Measurements from ENCODE around the gene LSM10.

LSM10 gene

DNA sequence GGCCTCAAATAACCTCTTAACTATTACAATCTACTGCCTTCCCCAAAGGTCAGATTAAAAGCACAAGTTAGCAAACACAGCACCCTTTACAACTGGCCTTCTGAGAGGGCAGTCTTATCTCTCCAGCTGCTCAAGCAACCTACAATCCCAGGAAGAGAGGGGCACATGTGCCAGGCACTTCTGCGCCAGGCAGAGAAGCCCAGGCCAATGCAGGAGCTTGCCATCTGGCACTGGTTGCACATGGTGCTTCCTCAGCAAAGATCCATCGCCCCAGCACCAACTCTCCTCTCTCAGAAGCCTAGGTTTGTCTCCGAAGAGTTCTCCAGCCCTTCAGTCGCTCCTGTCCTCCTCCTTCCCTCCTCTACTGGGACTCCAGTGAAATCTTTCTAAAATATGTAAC, 14.5 kb downstream of the LSM10 start:
- no peak for DNase-seq
- no peak for ATAC-seq

DNA sequence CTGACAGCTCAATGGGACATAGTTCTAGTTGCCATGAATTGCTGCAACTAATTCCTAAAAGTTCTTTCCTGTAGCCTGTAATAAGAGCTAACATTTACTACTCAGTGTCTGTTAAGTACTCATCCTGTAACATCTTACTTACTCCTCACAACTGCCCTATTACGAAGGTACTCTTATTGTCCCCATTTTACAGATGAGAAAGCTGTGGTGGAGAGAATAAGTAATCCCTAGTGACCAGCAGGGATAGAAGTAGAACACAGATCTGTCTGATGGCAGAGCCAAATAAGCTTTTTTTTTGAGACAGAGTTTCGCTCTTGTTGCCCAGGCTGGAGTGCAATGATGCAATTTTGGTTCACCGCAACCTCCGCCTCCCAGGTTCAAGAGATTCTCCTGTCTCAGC, 15.0 kb downstream of the LSM10 start:
- no peak for DNase-seq
- no peak for ATAC-seq

DNA sequence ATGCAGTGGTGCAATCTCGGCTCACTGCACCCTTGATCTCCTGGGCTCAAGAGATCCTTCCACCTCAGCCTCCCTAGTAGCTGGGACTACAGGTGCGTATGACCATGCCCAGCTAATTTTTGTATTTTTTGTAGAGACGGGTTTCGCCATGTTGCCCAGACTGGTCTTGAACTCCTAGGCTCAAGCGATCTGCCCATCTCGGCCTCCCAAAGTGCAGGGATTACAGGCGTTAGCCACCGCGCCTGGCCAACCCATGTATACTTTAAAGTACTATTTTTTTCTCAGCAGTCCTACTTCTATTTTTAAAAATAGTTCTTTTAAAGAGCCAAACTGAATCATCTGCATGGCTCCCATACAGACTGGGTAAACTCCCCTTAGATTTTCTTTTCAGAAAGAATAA, 15.5 kb downstream of the LSM10 start:
- ATAC-seq (no peak), DNase-seq (no peak)

DNA sequence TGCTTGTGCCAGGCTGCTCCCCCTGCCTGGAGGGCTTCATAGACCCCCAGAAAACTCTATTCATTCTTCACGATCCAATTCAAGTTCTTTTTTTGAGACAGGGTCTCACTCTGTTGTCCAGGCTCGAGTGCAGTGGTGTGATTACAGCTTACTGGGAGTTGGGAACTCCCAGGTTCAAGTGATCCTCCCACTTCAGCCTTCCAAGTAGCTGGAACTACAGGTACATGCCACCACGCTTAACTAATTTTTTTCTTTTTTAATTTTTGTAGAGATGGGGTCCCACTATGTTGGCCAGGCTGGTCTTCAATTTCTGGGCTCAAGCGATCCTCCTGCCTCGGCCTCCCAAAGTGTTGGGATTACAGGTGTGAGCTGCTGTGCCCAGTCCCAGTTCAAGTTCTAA, 16.3 kb downstream of the LSM10 start:
- no peak for DNase-seq
- ATAC-seq = no peak

DNA sequence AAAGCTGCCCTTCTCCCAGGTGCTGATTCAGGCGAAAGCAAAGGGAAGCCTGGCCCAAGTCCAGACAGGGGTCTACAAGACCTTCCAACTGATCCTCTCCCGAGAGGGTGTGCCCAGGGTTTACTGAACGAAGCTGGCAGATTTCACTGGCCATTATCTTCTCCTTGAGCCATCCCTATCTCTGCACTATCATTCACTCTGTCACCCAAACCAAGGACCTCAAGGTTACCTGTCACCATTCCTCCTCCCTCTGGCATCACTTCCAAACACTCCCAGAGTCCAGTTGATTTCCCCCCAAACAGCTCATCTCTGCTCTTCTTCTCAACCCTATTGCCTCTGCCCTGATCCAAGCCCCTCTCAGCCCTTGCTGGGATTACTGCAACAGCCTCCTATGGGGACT, 16.9 kb downstream of the LSM10 start:
- ATAC-seq (no peak), DNase-seq (no peak)

DNA sequence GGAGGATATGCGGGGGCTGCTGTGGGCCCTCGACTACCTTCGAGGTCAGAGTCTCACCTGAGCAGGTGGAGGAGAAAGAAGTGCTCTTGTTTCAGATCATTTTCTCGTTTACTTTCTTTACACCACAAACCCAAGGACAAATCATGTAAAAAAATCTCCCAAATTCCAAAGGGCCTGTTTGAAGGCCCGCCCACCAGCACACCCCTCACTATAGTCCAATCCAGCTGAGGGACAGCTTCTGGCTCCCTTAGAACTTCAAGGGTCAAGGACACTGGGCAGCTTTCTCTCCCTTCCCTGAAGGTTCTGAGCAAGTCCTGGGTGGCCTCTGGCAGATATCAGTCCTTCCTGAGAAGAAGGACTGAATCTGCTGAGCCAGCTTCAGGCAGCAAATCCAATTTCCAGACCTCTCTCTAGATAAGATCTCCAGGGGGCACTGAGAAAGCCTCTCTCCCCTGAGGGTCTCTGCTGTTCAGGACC, 17.5 kb downstream of the LSM10 start:
- no peak for ATAC-seq
- DNase-seq = no peak

DNA sequence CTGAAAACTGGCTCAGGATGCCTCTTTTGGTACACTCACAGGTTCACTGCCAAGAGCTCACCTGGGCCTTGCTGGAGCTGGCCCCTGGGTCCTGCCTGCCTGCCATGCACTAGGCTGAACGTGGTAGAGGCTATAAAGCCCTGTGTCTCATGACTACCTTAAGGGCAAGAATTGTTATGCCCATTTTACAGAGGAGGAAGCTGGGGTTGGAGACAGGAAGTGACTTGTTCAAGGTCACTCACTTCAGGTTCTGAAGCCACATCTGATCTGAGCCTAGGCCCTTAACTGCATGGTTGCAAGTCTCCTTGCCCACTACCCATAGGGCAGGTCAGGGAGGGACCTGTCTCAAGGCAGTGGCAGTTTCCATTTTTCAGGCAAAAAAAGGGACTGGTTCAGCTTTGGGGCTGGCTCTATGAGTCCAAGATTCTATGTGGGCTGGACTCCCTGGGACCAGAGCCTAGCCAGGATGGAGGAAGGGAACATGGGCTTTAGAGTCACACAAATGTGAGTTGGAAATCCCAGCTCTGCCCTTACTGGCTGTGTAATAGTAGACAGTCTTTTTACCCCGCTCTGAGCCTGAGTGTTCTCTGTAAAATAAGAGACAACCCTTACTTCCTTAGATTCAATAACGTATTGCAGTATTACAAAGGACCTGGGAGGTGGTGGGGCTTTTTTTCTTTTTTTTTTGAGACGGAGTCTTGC, 19.8 kb downstream of the LSM10 start:
- DNase-seq (no peak), ATAC-seq (no peak)

DNA sequence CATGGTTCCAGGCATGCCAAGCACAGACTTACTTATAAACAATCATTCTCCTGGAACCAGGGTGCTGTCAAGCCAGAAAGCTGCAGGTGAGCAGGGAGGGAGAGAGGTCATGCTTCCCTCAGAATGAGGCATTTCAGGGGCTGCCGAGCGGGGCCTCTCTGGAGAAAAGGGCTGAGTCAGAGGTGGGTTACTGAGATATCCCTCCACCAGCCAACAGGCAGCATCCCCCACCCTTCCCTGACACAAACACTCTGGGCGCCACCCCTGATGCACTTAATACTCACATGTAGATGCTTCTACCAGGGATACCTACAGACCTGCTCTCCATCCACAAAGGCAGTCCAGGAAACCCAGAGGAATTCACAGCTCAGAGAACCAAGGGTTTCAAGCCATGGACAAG, 25.1 kb downstream of the LSM10 start:
- no peak for ATAC-seq
- DNase-seq = no peak

DNA sequence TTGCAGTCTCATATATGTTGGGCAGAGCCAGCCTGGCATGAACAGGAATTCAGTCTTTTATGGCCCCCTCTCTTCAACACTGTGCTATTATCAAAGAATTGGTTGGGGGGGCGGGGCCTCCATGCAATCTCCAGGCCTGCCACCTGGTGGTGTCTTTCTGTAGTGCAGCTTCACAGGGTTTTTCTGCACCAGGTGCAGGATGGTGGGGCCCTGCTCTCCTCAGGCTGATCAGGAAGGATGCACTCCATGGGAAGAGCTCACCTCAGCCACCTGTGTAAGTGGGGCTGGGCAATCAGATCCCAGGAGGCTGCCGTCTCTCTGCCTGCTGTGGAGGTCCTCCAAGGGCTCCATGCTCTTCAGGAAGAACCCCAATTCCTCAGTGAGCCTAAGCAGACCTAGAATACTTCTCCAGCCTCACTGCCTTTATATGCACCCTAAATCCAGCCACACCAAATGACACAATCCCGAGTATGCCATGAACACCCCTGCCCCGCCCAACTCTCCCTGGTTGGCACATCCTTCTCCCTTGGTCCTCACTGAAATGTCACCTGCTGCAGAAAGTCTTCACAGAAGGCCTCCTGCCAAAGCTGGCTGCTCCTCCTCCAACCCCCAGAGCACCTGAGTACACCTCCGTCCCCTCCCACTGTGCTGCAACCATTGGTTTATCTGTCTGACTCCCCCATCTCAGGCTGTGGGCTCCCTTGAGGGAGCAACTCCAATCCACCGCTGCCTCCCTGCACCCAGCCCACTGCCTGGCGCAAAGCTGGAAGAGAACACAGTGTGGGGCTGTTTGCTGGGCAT, 28.4 kb downstream of the LSM10 start:
- DNase-seq = peak; percentile 91

DNA sequence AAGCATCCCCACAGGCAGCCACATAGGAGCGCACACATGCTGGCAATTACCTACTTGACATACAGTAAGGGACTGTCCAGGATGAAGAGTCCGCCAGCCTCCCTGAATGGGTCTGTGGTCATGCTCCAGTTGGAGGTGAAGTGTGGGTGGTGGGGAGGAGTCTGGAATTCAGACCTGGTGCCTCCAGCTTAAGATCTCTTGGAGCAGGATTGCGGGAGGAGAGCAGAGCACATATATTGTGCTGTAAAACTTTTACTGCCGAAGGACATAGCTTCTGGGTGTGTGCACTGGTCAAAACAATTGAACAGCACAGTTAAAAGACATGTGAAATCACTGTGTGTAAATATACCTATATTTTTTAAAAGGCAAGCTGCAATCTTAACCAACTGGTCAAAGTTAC, 29.9 kb downstream of the LSM10 start:
- ATAC-seq = no peak
- DNase-seq = no peak

More for the DNA sequence above, 28.4 kb downstream of the LSM10 start:
- peak; percentile 8 for ATAC-seq

DNA sequence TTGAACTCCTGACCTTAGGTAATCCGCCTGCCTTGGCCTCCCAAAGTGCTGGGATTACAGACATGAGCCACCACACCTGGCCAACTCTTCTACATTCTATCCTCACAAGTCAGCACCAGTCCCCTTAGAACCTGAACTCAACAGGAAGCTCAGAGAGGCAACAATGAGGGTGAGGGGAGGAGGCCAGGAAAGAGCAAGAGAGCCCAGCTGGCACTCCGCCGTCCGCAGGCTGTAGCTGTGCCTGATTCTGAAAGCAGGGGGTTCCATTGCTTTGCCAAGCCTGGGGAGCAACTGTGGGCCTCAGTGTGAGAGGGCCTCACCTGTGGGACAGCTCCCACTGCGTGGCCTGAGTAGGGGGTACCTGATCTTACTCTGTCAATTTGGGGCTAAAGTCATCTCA, 30.6 kb downstream of the LSM10 start:
- ATAC-seq (no peak), DNase-seq (no peak)

DNA sequence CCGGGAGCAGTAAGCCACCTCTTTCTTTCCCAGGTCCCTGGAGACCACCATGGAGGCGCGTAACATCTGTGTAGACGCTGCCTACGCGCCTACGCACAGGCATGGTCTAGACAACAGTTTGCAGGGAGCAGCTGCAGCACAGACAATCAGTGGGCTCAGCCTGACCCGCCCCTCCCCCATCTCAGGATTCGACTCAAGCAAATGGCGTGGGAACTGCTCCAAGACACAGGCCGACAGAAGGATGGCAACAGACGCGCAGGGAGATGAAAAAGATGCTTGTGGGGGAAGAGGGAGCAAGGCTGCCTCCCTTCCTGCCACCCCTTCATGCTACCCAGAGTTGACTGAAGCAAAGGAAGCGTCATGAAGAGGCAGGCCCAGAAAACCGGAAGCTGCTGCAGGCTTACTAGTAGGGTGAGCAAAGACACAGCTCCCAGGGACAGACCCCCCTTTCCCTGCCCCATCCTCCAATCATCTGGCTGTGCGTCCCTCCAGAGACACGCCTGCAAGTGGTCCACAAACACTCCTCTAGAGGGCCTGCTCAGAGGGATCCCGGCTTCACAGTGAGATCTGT, 31.5 kb downstream of the LSM10 start:
- peak; percentile 48 for DNase-seq
- peak; percentile 70 for ATAC-seq

DNA sequence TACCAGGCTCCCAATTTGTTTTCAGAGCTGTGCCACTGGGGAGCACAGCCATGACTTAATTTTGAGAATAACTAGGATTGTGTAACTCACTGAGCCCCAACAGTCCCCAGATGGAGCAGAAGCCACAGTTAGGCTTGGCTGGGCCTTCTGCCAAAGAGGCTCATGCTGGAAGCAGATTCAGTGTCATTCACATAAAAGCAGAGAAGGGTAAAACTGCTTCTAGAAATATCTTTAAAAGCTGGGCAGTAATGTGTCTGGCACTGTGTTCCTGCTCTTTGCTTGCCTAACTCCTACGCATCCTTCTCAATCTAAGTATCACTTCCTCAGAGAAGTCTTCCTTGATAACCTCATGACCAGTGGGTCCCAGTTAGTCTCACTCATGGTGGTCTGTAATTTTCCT, 32.3 kb downstream of the LSM10 start:
- ATAC-seq (no peak), DNase-seq (no peak)

DNA sequence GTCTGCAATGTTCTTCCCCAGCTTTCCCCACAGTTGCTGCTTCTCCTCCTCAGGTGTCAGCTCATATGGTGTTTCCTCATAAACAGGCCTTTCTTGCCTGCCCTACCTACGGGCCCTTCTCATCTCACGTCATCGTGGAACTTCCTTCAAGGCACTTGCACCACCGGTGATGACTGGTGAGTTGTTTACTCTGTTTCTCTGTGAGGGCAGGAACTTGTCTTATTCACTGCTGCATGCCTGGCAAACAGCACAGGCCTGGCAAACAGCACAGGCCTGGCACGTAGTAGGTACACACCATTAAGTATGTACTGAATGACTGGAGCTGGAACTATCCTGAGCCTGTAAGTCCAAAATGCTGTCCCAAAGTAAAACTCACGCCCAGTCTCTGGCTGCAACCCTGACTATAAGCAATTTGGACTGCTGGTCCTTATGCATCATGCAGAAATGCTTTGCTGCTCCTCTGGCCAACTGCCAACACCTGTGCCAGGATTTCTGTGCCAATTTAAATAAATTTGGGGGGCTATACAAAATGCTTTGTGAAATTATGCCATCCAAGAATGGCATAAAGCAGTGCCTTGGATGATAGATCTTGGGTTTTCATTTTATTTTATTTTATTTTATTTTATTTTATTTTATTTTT, 37.7 kb downstream of the LSM10 start:
- ATAC-seq (no peak), DNase-seq (no peak)

DNA sequence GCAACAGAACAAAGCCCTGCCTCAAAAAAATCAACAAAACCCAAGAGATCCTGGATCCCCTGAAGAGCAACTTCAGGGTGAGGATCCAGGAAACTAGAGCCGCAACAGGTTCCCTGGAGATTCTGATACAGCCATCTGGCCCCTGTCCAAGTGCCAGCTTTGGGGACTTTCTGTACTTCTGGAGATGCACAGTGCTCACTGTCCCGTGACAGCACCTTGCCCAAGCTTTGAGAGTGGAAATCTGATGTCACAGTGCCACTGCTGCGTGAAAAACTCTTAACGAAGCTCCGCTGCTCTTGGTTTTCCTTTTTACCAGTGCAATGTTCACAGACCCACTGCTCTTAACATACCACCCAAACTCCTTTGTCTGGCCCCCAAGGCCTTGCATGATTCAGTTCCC, 38.3 kb downstream of the LSM10 start:
- DNase-seq (no peak), ATAC-seq (no peak)

DNA sequence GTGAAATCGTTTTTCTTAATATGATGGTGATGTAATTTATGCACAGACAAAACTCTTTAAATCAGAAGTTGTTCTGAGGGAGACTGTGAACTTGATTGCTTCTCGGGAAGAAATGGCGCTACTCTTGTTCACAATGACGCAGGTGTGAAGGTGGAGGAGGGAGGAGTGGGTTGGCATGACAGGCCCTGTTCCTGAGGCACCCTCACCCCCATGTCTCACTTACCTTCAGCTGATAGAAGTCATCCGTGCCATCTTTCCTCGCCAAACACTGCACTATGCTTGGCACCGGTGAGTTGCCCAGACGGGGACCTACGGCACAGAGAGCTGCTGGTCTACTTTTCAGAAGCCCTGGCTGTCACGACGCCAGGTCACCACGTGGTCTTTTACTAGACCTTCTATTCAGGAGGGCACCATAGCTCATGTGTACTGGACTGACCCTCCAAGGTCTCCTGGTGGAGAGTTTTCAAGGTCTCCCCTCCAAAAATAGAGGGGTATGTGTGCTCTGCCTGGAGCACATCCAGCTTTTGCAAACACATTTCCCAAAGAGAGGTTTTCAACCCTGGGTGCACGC, 39.1 kb downstream of the LSM10 start:
- ATAC-seq (no peak), DNase-seq (no peak)

DNA sequence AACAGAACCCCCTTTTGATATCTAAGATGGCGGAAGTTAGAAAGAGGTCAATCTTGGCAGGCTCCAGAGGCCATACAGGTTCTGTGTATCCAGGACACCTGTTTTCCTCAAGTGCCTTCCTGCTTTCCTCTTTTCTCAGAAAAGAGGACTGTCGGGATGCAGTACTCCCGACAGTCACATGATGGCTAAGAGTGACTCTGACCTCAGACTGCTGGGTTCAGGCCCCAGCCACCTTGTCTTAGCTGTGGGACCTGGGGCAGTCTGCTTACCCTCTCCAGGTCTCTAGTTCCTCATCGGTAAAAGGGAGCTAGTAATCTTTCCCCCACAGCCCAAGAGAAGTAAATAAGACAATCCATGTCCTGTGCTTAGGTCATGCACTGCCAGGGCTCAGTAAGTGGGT, 41.9 kb downstream of the LSM10 start:
- DNase-seq (no peak), ATAC-seq (no peak)

DNA sequence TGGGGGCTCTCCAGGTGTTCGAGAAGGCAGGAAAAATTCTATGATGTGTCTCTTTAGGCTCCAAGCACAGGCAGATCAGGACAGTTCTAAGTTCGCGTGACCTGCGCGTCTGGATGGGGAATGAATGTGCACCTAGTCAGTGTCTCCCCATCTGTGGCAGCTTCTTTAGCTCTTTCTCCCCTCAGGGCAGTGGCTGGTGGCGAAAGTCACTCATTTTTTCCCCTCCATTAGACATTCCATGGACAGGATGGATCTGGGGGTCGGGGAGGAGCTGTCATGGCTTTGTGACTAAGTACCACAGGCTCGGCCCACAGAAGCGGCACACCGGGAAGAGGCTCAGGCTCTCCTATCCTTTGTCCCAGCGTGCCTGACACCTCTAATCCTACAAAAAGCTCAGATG, 43.2 kb downstream of the LSM10 start:
- ATAC-seq (no peak), DNase-seq (no peak)

DNA sequence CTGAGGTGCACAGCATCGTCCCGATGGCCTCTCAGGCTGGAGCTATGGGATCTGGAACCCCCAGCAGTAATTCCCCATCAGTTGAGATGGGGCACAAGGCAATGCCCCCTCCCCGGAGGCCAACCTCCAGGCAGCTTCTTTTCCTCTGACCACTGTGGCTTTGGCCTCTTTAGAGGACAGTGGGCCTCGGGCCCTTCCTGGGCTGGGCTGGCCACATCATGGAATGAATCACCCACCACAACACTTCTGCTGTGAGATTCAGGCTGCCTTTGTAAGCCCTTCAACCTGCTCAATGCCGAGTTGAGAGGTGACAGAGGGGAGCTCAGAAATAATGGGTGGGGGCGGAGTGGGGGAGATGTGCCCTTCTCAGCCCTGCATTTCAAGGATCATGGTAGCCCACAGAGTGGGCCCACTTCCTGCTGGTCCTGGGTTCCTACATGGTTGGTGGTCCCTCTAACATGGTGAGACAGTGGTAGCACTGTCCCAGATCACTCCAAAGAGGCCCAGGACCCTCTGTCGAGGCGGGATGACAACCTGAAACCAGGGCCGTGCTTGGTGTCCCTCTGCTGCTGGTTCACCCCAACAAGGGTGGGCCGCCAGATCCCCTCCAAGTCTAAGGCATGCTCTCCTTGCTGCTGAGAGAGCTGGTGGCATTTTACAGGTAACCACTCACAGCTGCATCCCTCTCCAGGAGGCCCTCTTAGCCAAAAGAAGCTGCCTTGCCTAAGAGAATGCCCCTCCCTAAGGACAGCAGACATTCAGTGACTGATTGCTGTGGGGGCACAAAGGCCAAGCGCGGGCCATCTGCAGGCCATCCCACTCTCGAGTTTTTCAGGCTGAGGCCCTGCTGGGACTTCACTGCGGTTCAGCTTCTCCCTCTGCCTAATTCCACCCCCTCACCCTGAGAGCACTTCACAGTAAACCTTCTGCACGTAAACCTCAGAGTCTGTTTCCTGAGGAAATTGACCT, 44.5 kb downstream of the LSM10 start:
- ATAC-seq (no peak), DNase-seq (no peak)

DNA sequence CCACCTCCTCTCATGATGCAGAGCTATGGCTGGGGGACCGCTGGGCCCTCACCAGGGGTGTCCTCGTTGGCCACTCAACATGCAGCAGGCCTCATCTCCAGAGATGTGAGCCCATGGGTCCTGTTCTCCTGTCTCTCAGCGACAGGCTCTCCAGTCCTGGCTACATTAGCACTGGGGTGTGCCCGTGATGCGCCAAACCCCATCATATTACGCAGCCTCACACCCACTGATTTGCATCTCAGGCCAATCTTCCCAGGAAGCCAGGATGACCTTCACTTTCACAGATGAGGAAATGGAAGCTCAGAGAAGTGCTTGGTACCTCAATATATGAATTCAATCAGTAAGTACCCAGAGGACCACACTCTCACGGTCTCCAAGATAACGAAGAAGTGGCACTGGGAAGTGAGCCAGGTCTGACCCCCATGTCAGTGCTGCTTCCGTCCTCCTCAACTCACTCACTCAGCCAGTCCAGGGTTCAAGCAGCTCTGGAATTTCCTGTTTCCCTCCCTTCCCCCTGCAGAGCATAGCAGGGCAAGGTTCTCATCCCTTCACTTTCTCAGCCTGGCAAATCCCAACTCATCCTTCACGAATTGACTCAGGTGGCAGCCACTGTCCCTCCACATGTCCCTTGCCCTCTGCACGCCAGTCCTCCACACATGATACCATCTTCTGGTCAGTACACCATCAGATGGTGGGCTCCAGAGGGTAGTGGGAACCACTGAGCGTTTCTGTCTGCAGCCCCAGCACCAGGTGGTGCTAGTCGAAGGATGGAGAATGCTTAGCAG, 45.4 kb downstream of the LSM10 start:
- ATAC-seq = no peak
- no peak for DNase-seq
